ENCODE results near the gene ST3GAL5. TPM values are rescaled to one million over a fixed set of nuclear protein-coding genes. Genes with fewer than 3 reads are reported as not detected.

The ST3GAL5 gene
- total and polyA plus RNA-seq, 2 donors (not counting 1 experiment from before 2014, with no cell fraction given), result 6.2 to 10.9 TPM

DNA sequence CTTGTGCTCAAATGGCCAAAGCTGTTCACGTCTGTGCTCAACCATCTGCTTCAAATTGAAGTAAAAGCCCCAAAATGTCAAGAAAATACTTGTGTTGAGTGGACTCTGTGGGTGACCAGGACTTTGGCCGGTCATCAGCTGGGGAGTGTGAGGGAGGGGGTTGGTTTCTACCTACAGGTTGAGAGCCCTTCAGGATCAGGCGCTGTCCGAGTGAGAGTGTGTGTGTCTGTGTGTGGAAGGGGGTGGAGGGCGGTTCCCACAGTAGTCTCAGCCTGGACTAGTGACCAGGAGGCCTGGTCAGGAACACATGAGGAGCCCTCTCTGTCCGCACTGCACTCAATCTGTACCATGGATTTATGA, 100.8 kb downstream of the ST3GAL5 start:
- Histone ChIP-seq H2AFZ (ENCODE audit: low read length) (no peak overlapping the region), H3K36me3 (ENCODE audit: control insufficient read depth, insufficient read depth, low read length) (peaks cover 9% of the 10 kb centered on the region), H3K9me3 (ENCODE audit: control insufficient read depth, insufficient read depth, low read depth, low read length) (no peaks in the 10 kb centered on the region), H3K4me3 (replicated peaks in 1 of 4; ENCODE audit: control extremely low read depth in 1 of 4, insufficient read depth in 1 of 4, low read depth in 3 of 4, low read length in 4 of 4) (no peak overlapping the region), H3K27ac (ENCODE audit: insufficient read depth, low read length) (no peak overlapping the region), H3K9ac (ENCODE audit: insufficient read depth, low read length) (no peak overlapping the region), H3K79me2 (ENCODE audit: control insufficient read depth, insufficient read depth, low read length) (no peaks in the 10 kb centered on the region), H4K20me1 (ENCODE audit: control insufficient read depth, extremely low read depth, insufficient read depth, low read length) (no peaks in the 10 kb centered on the region), H3K4me2 (ENCODE audit: extremely low read depth, insufficient read depth, low read length) (no peak overlapping the region), H3K4me1 (ENCODE audit: control insufficient read depth, extremely low read depth, insufficient read depth, low read length) (peaks cover 27% of the 10 kb centered on the region), H3K27me3 (ENCODE audit: control insufficient read depth, insufficient read depth, low read length) (no peaks in the 10 kb centered on the region)
- TF ChIP-seq, protein P1, sequence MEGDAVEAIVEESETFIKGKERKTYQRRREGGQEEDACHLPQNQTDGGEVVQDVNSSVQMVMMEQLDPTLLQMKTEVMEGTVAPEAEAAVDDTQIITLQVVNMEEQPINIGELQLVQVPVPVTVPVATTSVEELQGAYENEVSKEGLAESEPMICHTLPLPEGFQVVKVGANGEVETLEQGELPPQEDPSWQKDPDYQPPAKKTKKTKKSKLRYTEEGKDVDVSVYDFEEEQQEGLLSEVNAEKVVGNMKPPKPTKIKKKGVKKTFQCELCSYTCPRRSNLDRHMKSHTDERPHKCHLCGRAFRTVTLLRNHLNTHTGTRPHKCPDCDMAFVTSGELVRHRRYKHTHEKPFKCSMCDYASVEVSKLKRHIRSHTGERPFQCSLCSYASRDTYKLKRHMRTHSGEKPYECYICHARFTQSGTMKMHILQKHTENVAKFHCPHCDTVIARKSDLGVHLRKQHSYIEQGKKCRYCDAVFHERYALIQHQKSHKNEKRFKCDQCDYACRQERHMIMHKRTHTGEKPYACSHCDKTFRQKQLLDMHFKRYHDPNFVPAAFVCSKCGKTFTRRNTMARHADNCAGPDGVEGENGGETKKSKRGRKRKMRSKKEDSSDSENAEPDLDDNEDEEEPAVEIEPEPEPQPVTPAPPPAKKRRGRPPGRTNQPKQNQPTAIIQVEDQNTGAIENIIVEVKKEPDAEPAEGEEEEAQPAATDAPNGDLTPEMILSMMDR (conservative IDR thresholded peaks at IDR 0.05 in 1 of 2, IDR thresholded peaks at IDR 0.05 in 1 of 2; ENCODE audit: low read depth in 1 of 2, low read length in 2 of 2), result no peak
- no peak for DNase-seq (ENCODE audit: low read depth in 2 of 2)

DNA sequence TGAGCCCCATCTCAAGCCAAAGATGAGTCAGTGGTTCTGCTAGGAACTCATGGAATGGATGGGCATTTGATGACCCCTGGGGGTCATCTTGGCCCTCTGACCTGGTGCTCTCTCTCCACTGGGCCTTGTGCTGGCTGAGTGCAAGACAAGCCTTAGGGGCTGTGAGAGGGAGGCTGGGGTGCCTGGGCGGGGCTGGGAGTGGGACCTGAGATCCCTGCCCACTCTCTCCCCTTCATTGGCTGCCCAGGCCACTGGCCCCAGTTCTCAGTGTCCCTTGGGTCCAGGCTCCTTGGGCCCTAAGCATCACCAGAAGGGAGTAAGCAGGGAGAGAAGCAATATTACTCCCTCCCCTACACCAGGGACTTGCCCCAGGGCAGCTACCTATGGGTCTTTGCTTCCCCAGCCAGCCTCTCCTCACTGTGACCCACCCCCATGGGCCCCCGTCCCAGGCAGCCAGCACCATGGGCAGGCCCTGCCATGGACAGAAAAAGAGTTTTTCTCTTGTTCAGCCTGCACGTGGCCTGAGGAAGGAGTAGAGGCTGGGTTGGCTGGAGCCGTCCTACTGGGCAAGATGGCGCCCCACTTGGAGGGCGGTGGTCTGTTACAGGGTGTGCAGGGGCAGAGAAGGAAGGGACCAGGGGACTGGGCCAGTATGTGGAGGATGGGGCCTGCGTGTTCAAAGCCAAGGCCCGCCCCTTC, 101.4 kb downstream of the ST3GAL5 start:
- no peaks in the 10 kb centered on the region for H3K27me3 ChIP-seq (ENCODE audit: control insufficient read depth, insufficient read depth, low read length)
- no peaks in the 10 kb centered on the region for H4K20me1 ChIP-seq (ENCODE audit: control insufficient read depth, extremely low read depth, insufficient read depth, low read length)
- H3K36me3 ChIP-seq (ENCODE audit: control insufficient read depth, insufficient read depth, low read length), result peaks cover 9% of the 10 kb centered on the region
- DNase-seq (ENCODE audit: low read depth in 2 of 2), result no peak
- H3K4me3 ChIP-seq (replicated peaks in 1 of 4; ENCODE audit: control extremely low read depth in 1 of 4, insufficient read depth in 1 of 4, low read depth in 3 of 4, low read length in 4 of 4), result no peak overlapping the region
- H3K4me1 ChIP-seq (ENCODE audit: control insufficient read depth, extremely low read depth, insufficient read depth, low read length), result peaks cover 23% of the 10 kb centered on the region
- no peak overlapping the region for H3K9ac ChIP-seq (ENCODE audit: insufficient read depth, low read length)
- no peaks in the 10 kb centered on the region for H3K79me2 ChIP-seq (ENCODE audit: control insufficient read depth, insufficient read depth, low read length)
- TF ChIP-seq, protein P1 (conservative IDR thresholded peaks at IDR 0.05 in 1 of 2, IDR thresholded peaks at IDR 0.05 in 1 of 2; ENCODE audit: low read depth in 1 of 2, low read length in 2 of 2), result no peak
- no peak for TF ChIP-seq EZH2 (IDR thresholded peaks at IDR 0.05; ENCODE audit: low read length, missing control alignments)
- H2AFZ ChIP-seq (ENCODE audit: low read length), result no peak overlapping the region
- no peaks in the 10 kb centered on the region for H3K9me3 ChIP-seq (ENCODE audit: control insufficient read depth, insufficient read depth, low read depth, low read length)
- H3K27ac ChIP-seq (ENCODE audit: insufficient read depth, low read length), result no peak overlapping the region
- H3K4me2 ChIP-seq (ENCODE audit: extremely low read depth, insufficient read depth, low read length), result no peak overlapping the region

Other genes with a start within 250 kb of the ST3GAL5 start
- gene SFTPB, start 220.8 kb downstream of the ST3GAL5 start, total RNA-seq, result not detected in 2 replicates
- not detected in 2 replicates for gene SFTPB, start 220.8 kb downstream of the ST3GAL5 start, polyA plus RNA-seq
- under 0.01 TPM in 1 of 2 replicates, not detected in the other for gene GNLY, start 194.6 kb downstream of the ST3GAL5 start, total RNA-seq
- not detected in 2 replicates for gene GNLY, start 194.6 kb downstream of the ST3GAL5 start, polyA plus RNA-seq
- gene ATOH8, start 135.0 kb downstream of the ST3GAL5 start, total RNA-seq, result 19.0 and 19.2 TPM in 2 replicates
- gene ATOH8, start 135.0 kb downstream of the ST3GAL5 start, polyA plus RNA-seq, result 5.6 and 7.1 TPM in 2 replicates
- 9.2 and 9.4 TPM in 2 replicates for gene POLR1A, start 216.9 kb upstream of the ST3GAL5 start, total RNA-seq
- 9.9 and 11.9 TPM in 2 replicates for gene POLR1A, start 216.9 kb upstream of the ST3GAL5 start, polyA plus RNA-seq
- gene PTCD3, start 217.2 kb upstream of the ST3GAL5 start, total RNA-seq, result 66.9 and 68.1 TPM in 2 replicates
- gene PTCD3, start 217.2 kb upstream of the ST3GAL5 start, polyA plus RNA-seq, result 58.6 and 59.3 TPM in 2 replicates

All from fibroblast of lung (primary cell).